HG03342 (cell line): ENCODE measurements around the gene VPS33A.
"Not testable (repeated sequence)": the region's sequence is repeated elsewhere in the genome, so short reads cannot be mapped to it uniquely, and the experiment has no call there.

ENCODE experiments used
- ATAC-seq: cut with Tn5 transposase; IDR thresholded peaks from one replicate; pipeline ENCODE4 v1.9.1; 2021; ENCODE audit warnings: mild to moderate bottlenecking, moderate library complexity; ENCODE audit not compliant: unreplicated experiment

VPS33A gene

GRCh38 chr12:122258462-122258861 lies 7.8 kb downstream of the VPS33A start:
- ATAC-seq: not testable (repeated sequence)

GRCh38 chr12:122250536-122250935 lies 15.8 kb downstream of the VPS33A start:
- no peak for ATAC-seq

GRCh38 chr12:122250047-122250446 lies 16.2 kb downstream of the VPS33A start:
- no peak for ATAC-seq

GRCh38 chr12:122245553-122245952 lies 20.7 kb downstream of the VPS33A start:
- ATAC-seq: no peak

GRCh38 chr12:122244565-122245371 lies 21.5 kb downstream of the VPS33A start:
- ATAC-seq: no peak

- no peak for ATAC-seq
Observed at GRCh38 chr12:122243965-122244364, 22.3 kb downstream of the VPS33A start.

GRCh38 chr12:122238861-122239260 lies 27.4 kb downstream of the VPS33A start:
- no peak for ATAC-seq

- no peak for ATAC-seq
Observed at GRCh38 chr12:122235741-122236140, 30.6 kb downstream of the VPS33A start.

GRCh38 chr12:122232691-122233090 lies 33.6 kb downstream of the VPS33A start:
- ATAC-seq: no peak

GRCh38 chr12:122230798-122231197 lies 35.5 kb downstream of the VPS33A start:
- no peak for ATAC-seq

- ATAC-seq: no peak
Observed at GRCh38 chr12:122228092-122228491, 38.2 kb downstream of the VPS33A start.

GRCh38 chr12:122227341-122227740 lies 39.0 kb downstream of the VPS33A start:
- no peak for ATAC-seq

GRCh38 chr12:122226366-122227125 lies 39.7 kb downstream of the VPS33A start:
- no peak for ATAC-seq

GRCh38 chr12:122225683-122226365 lies 40.5 kb downstream of the VPS33A start, which contains the start of gene DIABLO:
Gene DIABLO (minus strand): TSS chr12:122226052. CDS start chr12:122226014, 38 bp downstream.
- ATAC-seq: peak; percentile 91

GRCh38 chr12:122216445-122216844 lies 49.8 kb downstream of the VPS33A start:
- ATAC-seq: no peak

- no peak for ATAC-seq
Observed at GRCh38 chr12:122215771-122216170, 50.5 kb downstream of the VPS33A start.

GRCh38 chr12:122208073-122208820 lies 58.0 kb downstream of the VPS33A start:
- no peak for ATAC-seq

- ATAC-seq: no peak
Observed at GRCh38 chr12:122207391-122207790, 58.9 kb downstream of the VPS33A start.

GRCh38 chr12:122206976-122207375 lies 59.3 kb downstream of the VPS33A start:
- no peak for ATAC-seq

- no peak for ATAC-seq
Observed at GRCh38 chr12:122206111-122206881, 60.0 kb downstream of the VPS33A start.
